Mesenchymal stem cell (in vitro differentiated cells and primary cell): ENCODE data around the gene ETFA.

Experiments
- DNase-seq: peaks from one replicate; pipeline ENCODE4 v3.0.0-alpha.2; 2013
- H2AFZ ChIP-seq: one replicate; pipeline ENCODE4 v1.6.1; 2013; ENCODE audit warnings: low read depth, mild to moderate bottlenecking, control low read depth, inconsistent platforms, low read length, moderate library complexity
- H2AK5ac ChIP-seq: 2 replicates; pipeline ENCODE4 v1.6.1; 2013; ENCODE audit warnings: low read length, moderate library complexity, mild to moderate bottlenecking, inconsistent platforms; ENCODE audit not compliant: severe bottlenecking
- H2BK120ac ChIP-seq: one replicate; pipeline ENCODE4 v1.6.1; 2013; ENCODE audit warnings: low read depth, mild to moderate bottlenecking, inconsistent platforms, low read length, moderate library complexity
- H2BK12ac ChIP-seq, 2 experiments: one replicate each; pipeline ENCODE4 v1.6.1; 2013; ENCODE audit warnings: inconsistent platforms in 2 of 2, low read length in 2 of 2, mild to moderate bottlenecking in 2 of 2, moderate library complexity in 2 of 2, control low read depth in 1 of 2
- H2BK15ac ChIP-seq: one replicate; pipeline ENCODE4 v1.6.1; 2013; ENCODE audit warnings: mild to moderate bottlenecking, low read depth, inconsistent platforms; ENCODE audit not compliant: poor library complexity, severe bottlenecking
- H2BK5ac ChIP-seq: 2 replicates; pipeline ENCODE4 v1.6.1; 2013; ENCODE audit warnings: low read depth, mild to moderate bottlenecking, low read length, control low read depth, inconsistent platforms; ENCODE audit not compliant: poor library complexity, severe bottlenecking
- H3K14ac ChIP-seq, 2 experiments: one replicate each; pipeline ENCODE4 v1.6.1; 2013; ENCODE audit warnings: inconsistent platforms in 2 of 2, low read length in 2 of 2, control low read depth in 1 of 2, mild to moderate bottlenecking in 1 of 2, moderate library complexity in 1 of 2
- H3K18ac ChIP-seq, 2 experiments: one replicate each; pipeline ENCODE4 v1.6.1; 2013; ENCODE audit warnings: inconsistent platforms in 2 of 2, low read length in 2 of 2, control low read depth in 1 of 2, low read depth in 1 of 2, mild to moderate bottlenecking in 1 of 2
- H3K23ac ChIP-seq, 2 experiments: one replicate each; pipeline ENCODE4 v1.6.1; 2013; ENCODE audit warnings: inconsistent platforms in 2 of 2, low read length in 2 of 2, mild to moderate bottlenecking in 2 of 2, moderate library complexity in 2 of 2, control low read depth in 1 of 2
- H3K27ac ChIP-seq: 2 replicates; pipeline ENCODE4 v1.5.1; 2013; ENCODE audit warnings: mild to moderate bottlenecking, moderate library complexity, low read length, control low read depth, inconsistent platforms; ENCODE audit not compliant: poor library complexity, severe bottlenecking
- H3K27me3 ChIP-seq, 2 experiments: 2 replicates each; pipeline versions ENCODE4 v1.6.1 to v1.7.0; 2013; ENCODE audit warnings: low read length in 2 of 2, mild to moderate bottlenecking in 2 of 2, moderate library complexity in 2 of 2, control low read depth in 1 of 2, inconsistent platforms in 1 of 2; ENCODE audit not compliant: control insufficient read depth in 1 of 2, insufficient read depth in 1 of 2
- H3K36me3 ChIP-seq, 2 experiments: 2 replicates each; pipeline versions ENCODE4 v1.6.1 to v1.7.0; 2013; ENCODE audit warnings: low read length in 2 of 2, control low read depth in 1 of 2, inconsistent platforms in 1 of 2, low read depth in 1 of 2, mild to moderate bottlenecking in 1 of 2; ENCODE audit not compliant: insufficient read depth in 2 of 2, control insufficient read depth in 1 of 2
- H3K4ac ChIP-seq, 2 experiments: one replicate each; pipeline ENCODE4 v1.6.1; 2013; ENCODE audit warnings: inconsistent platforms in 2 of 2, low read length in 2 of 2, mild to moderate bottlenecking in 2 of 2, moderate library complexity in 2 of 2, control low read depth in 1 of 2, low read depth in 1 of 2
- H3K4me1 ChIP-seq: 2 replicates; pipeline ENCODE4 v1.6.1; 2013; ENCODE audit warnings: low read depth, low read length, control low read depth; ENCODE audit not compliant: control insufficient read depth, insufficient read depth
- H3K4me2 ChIP-seq: 2 replicates; pipeline ENCODE4 v1.6.1; 2013; ENCODE audit warnings: low read length, mild to moderate bottlenecking, inconsistent platforms; ENCODE audit not compliant: poor library complexity, severe bottlenecking
- H3K4me3 ChIP-seq, 2 experiments: 2 replicates each; pipeline versions ENCODE4 v1.5.1 to v1.7.0; 2013; ENCODE audit warnings: low read length in 2 of 2, mild to moderate bottlenecking in 2 of 2, control low read depth in 1 of 2, low read depth in 1 of 2; ENCODE audit not compliant: insufficient read depth in 1 of 2
- H3K79me1 ChIP-seq: replicated peaks from 2 replicates; pipeline ENCODE4 v1.6.1; 2013; ENCODE audit warnings: mild to moderate bottlenecking, control low read depth, low read length, inconsistent platforms; ENCODE audit not compliant: poor library complexity, severe bottlenecking
- H3K9ac ChIP-seq: 2 replicates; pipeline ENCODE4 v1.7.0; 2013; ENCODE audit warnings: mild to moderate bottlenecking, low read length, moderate library complexity
- H3K9me3 ChIP-seq: 2 replicates; pipeline ENCODE4 v1.7.0; 2013; ENCODE audit warnings: mild to moderate bottlenecking, low read length; ENCODE audit not compliant: control insufficient read depth
- H4K8ac ChIP-seq: one replicate; pipeline ENCODE4 v1.6.1; 2013; ENCODE audit warnings: inconsistent platforms, mild to moderate bottlenecking, low read length, moderate library complexity
- H4K91ac ChIP-seq: one replicate; pipeline ENCODE4 v1.6.1; 2013; ENCODE audit warnings: mild to moderate bottlenecking, low read length, inconsistent platforms
- WGBS: methylation state at CpG from one replicate; pipeline ENCODE4 v1.1.7; 2013; ENCODE audit warnings: mixed read lengths; 5-methylcytosine and 5-hydroxymethylcytosine counted together

The ETFA gene

DNA sequence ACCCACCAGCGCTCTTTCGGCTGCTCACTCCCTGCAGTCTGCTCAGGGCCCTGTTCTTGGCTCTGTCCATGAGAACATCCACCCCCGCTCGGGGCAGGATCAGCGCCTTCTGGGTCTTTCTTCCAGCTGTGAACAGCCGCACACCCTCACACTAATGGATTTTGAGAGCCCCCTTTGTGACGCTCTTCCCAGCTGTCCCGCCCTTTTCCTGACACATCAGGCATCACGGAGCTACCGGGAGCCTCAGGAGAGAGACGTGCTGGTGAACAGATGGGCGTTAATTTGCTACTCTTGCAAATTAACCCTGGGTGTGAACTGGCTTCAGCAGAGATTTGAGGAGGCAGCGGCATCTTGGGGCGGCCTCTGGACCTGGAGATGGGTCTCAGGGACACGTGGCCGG, 138.5 kb downstream of the ETFA start:
- Histone ChIP-seq H4K8ac (no peak overlapping the region), H3K9me3 (peaks cover 5% of the 10 kb centered on the region), H2AK5ac (no peak overlapping the region), H3K4me3 (no peak overlapping the region), H3K79me1 (no peaks in the 10 kb centered on the region), H2BK120ac (no peak overlapping the region), H3K18ac (no peak overlapping the region), H3K14ac (no peak overlapping the region), H4K91ac (no peak overlapping the region), H2BK5ac (no peak overlapping the region), H3K23ac (no peak overlapping the region), H2BK12ac (no peak overlapping the region), H3K4me1 (peaks cover 3% of the 10 kb centered on the region), H3K4ac (no peak overlapping the region), H3K36me3 (no peaks in the 10 kb centered on the region), H3K9ac (no peak overlapping the region), H2BK15ac (no peak overlapping the region), H3K27me3 (peaks cover 3 to 21% of the 10 kb centered on the region in 2 experiments), H2AFZ (no peak overlapping the region), H3K4me2 (no peak overlapping the region), H3K27ac (no peak overlapping the region)
- WGBS, result 73% methylated on average over 16 of the region's 16 CpGs
- no peak for DNase-seq

DNA sequence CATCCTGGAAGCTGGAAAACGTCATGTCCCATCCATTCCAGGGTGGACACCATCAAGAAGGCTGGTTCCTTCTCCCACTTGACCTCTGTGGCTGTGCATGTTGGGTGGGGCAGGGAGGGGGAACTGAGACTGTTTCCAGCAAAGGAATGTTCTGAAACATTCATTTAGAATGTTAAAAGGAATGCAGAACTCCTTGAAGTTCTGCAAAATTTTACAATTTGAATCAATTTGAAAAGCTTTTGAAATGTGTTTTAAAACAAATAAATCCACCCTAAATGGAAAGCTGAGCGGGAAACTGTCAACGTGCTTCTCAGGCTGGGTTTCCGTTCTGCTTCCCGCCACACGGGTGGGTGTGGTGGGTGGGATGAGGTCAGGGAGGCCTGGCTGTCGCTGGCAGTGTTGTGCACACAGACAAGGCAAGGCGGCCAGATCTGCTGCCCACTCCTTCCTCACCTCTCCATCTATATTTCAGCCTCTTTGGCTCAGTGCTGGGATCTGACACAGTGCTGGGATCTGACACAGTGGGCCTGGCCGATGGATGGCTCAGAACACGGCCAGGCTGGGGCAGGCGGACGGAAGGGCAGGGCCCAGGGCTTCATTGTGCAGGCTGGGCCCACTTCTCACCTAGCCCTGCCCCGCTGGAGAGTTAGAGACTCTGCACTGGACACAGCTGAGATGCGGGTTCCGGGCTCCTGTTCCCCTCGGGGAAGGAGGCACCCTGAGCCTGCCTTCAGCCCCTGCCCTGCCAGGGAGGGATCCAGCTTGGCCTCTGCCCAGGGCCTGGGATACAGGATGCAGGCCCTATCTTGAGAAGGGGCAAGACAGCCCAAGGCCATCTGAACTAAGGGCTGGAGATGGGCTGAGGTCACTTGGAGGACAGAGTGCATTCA, 141.1 kb downstream of the ETFA start:
- DNase-seq, result peak; percentile 7
- H3K27ac ChIP-seq, result no peak overlapping the region
- WGBS, result 71% methylated on average over 15 of the region's 16 CpGs
- peak overlapping the region; percentile 45 for H4K8ac ChIP-seq
- H3K14ac ChIP-seq, result peak overlapping the region in 1 of 2 experiments; percentile 14
- no peak overlapping the region for H3K9ac ChIP-seq
- H2BK15ac ChIP-seq, result no peak overlapping the region
- no peak overlapping the region for H2BK120ac ChIP-seq
- no peak overlapping the region for H3K4me3 ChIP-seq
- no peak overlapping the region for H2AK5ac ChIP-seq
- peak overlapping the region in 1 of 2 experiments; percentile 1 for H3K18ac ChIP-seq
- no peak overlapping the region for H3K4ac ChIP-seq
- no peaks in the 10 kb centered on the region for H3K79me1 ChIP-seq
- H2BK12ac ChIP-seq, result peak overlapping the region in 1 of 2 experiments; percentile 8
- H3K9me3 ChIP-seq, result peaks cover 3% of the 10 kb centered on the region
- H3K4me2 ChIP-seq, result no peak overlapping the region
- no peak overlapping the region for H4K91ac ChIP-seq
- H3K27me3 ChIP-seq, result peaks cover 3 to 12% of the 10 kb centered on the region in 2 experiments
- H3K4me1 ChIP-seq, result peaks cover 3% of the 10 kb centered on the region
- H3K36me3 ChIP-seq, result no peaks in the 10 kb centered on the region
- no peak overlapping the region for H2AFZ ChIP-seq
- no peak overlapping the region for H2BK5ac ChIP-seq
- no peak overlapping the region for H3K23ac ChIP-seq

DNA sequence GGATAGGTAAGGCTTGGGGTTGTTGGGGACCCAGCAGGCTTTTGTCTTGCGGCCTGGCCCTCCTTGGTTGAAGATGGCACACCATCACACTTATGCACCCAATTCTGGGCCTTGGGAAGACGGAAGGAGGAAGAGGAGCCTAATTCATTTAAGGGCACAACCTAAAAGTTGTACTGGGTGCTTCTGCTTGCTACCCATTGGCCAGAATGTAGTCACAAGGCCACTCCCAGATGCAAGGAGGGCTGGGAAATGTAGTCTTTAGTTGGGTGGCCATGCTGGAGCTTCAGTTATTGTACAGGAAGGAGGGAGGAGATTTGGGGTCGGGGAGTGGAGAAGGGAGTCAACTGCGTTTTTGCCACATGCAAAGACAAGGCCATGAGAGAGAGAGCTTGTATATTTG, 142.3 kb downstream of the ETFA start:
- no peak overlapping the region for H3K9ac ChIP-seq
- H3K4me3 ChIP-seq, result no peak overlapping the region
- WGBS, result 83% methylated on average over 4 of the region's 4 CpGs
- H3K4me2 ChIP-seq, result no peak overlapping the region
- no peak overlapping the region for H3K23ac ChIP-seq
- H3K4ac ChIP-seq, result peak overlapping the region in 1 of 2 experiments; percentile 13
- H3K14ac ChIP-seq, result no peak overlapping the region
- H3K27ac ChIP-seq, result no peak overlapping the region
- no peaks in the 10 kb centered on the region for H3K36me3 ChIP-seq
- H2BK5ac ChIP-seq, result no peak overlapping the region
- H2AK5ac ChIP-seq, result no peak overlapping the region
- peak; percentile 31 for DNase-seq
- no peak overlapping the region for H2BK15ac ChIP-seq
- H3K9me3 ChIP-seq, result no peaks in the 10 kb centered on the region
- H4K91ac ChIP-seq, result no peak overlapping the region
- peak overlapping the region in 1 of 2 experiments; percentile 44 for H2BK12ac ChIP-seq
- H4K8ac ChIP-seq, result no peak overlapping the region
- H3K4me1 ChIP-seq, result peaks cover 3% of the 10 kb centered on the region
- H3K27me3 ChIP-seq, result peaks cover 3 to 12% of the 10 kb centered on the region in 2 experiments
- H3K18ac ChIP-seq, result no peak overlapping the region
- no peak overlapping the region for H2AFZ ChIP-seq
- H3K79me1 ChIP-seq, result no peaks in the 10 kb centered on the region
- H2BK120ac ChIP-seq, result no peak overlapping the region

DNA sequence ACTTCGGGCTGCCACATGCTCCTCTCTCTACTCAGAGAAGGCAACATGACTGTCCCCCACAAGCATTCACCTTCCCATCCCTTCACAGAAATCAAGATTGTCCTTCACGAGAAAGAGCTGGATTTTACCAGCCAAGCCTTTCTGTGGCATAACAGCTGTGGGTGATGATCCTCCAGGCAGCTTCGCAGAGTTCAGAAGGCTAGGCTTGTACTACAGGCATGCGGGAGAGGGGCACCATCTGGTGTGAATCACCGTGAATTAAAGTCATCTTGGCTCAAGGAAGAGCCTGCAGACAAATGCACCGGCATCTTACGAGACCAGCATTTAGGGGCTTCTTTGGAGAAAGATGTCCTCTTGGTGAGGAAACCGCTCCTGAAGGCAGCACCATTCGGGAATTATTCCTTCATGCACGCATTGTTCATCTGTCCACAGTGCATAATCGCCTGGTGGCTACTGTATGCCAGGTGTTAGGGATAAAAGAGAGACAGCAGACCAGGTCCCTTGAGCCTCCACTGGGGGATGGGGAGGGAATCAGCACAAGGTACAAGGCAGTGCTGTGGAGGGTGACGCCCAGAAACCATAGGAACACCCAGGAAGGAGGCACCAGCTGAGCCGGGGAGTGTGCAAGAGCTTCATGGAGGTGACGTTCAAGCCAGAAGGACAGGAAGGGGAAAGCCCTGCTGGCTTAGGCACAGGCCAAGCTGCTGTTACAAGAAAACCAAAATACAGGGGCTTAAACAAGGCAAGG, 142.9 kb downstream of the ETFA start:
- H4K8ac ChIP-seq, result no peak overlapping the region
- no peak overlapping the region for H3K9ac ChIP-seq
- no peak overlapping the region for H2BK15ac ChIP-seq
- no peak overlapping the region for H2BK120ac ChIP-seq
- H3K23ac ChIP-seq, result no peak overlapping the region
- no peak overlapping the region for H3K4ac ChIP-seq
- H2AK5ac ChIP-seq, result no peak overlapping the region
- no peak overlapping the region for H2BK5ac ChIP-seq
- no peak overlapping the region for H3K14ac ChIP-seq
- peaks cover 3% of the 10 kb centered on the region for H3K4me1 ChIP-seq
- H3K9me3 ChIP-seq, result no peaks in the 10 kb centered on the region
- H4K91ac ChIP-seq, result no peak overlapping the region
- no peaks in the 10 kb centered on the region for H3K79me1 ChIP-seq
- no peaks in the 10 kb centered on the region for H3K36me3 ChIP-seq
- 95% methylated on average over 14 of the region's 14 CpGs for WGBS
- DNase-seq, result no peak
- H3K4me3 ChIP-seq, result no peak overlapping the region
- no peak overlapping the region for H3K18ac ChIP-seq
- no peak overlapping the region for H2BK12ac ChIP-seq
- H3K27ac ChIP-seq, result no peak overlapping the region
- no peak overlapping the region for H3K4me2 ChIP-seq
- H2AFZ ChIP-seq, result no peak overlapping the region
- H3K27me3 ChIP-seq, result peaks cover 3 to 12% of the 10 kb centered on the region in 2 experiments
